Germinal center (tissue), 1 donor: ENCODE data around the gene CCNG2.

Experiments used
- DNase-seq: peaks from one replicate; pipeline ENCODE4 v3.0.0; 2012; ENCODE audit warnings: mixed read lengths, low spot score

CCNG2 gene

DNA sequence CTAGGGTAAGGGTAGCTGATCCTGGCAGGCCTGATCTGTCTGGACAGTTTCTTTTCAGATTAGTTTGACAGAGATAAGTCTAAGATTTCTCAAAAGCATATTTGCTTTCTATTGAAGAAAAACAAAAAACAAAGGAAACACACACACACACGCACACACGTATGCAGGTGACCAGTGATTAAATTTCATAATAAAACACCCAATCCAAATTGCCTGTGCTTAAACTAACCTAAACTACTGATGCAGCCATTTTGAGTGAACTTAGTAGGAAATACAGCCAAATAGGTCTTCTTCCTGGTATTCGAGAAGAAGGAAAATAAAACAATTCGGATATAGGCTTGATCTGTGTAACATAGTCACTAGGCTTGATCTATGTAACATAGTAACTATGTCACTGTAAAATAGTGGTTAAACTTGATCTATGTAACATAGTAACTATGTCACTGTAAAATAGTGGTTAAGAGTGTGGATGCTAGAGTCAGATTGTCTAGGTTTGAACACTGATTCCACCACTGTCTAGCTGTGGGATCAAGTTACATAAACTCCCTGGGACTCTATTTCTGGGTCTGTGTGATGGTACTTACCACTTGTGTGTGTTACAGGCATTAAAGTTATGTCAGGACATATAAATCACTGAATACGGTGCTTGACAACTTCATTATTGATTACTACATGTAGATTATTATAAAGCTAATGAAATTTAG is 9.8 kb upstream of the CCNG2 start:
- DNase-seq, result no peak

DNA sequence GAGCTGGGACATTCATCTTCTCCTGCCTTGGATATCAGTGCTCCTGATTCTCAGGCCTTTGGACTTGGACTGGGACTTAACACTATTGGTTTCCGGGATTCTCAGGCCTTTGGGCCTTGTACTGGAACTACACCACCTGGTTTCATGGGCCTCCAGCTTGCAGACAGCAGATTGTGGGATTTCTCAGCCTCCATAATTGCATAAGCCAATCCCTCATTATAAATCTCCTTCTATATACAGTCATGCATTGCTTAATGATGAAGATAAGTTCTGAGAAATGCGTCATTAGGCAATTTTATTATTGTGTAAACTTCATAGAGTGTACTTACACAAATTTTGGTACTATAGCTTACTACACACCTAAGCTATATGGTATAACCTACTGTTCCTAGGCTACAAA is 8.9 kb upstream of the CCNG2 start:
- no peak for DNase-seq

DNA sequence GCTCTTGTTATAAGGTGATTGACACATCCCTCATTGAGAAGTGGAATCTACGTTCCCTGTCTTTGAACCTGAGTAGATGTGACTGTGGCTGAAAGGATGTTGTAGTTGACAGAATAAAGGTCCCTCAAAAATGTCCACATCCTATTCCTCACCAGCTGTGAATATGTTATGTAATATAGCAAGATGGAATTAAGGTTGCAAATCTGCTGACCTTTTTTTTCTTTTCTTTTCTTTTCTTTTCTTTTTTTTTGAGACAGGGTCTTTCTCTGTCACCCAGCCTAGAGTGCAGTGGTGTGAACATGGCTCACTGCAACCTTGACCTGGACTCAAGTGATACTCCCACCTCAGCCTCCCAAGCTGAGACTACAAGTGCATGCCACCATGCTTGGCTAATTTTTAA is 7.2 kb upstream of the CCNG2 start:
- no peak for DNase-seq

DNA sequence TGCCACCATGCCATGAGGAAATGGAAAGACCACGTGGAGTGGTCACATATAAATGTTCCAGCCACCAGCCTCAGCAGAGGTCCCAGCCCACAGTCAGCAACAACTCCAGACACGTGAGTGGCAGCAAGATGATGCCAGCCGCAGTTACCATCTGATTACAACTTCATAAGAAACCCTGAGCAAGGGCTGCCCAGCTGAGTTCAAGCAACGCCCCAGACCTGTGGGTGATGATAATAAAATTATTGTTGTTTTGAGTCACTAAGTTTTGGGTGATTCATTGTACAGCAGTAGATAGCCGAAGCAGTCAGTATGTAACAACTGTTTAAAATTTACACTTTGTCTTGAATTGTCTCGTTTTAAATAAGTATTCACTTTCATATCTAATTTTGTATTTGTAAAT is 5.8 kb upstream of the CCNG2 start:
- no peak for DNase-seq

DNA sequence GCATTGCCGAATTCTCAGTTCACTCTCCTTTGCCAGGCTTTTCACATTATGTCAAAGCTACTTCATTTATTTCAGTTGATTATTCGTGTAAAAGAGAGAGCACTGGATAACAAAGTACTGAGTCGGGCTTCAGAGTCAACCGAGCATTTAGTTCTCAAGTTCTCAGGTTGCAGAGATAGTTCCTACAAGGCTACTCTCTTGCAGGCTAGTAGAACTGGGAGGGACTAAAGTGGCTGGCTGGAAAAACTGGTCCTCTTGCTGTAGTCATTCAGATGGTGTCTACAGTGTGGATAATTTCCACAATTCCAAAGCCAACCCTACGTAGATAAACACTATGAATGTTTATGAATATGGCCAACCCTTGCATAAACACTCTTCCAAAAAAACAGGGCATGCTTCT is 4.6 kb upstream of the CCNG2 start:
- DNase-seq, result no peak

DNA sequence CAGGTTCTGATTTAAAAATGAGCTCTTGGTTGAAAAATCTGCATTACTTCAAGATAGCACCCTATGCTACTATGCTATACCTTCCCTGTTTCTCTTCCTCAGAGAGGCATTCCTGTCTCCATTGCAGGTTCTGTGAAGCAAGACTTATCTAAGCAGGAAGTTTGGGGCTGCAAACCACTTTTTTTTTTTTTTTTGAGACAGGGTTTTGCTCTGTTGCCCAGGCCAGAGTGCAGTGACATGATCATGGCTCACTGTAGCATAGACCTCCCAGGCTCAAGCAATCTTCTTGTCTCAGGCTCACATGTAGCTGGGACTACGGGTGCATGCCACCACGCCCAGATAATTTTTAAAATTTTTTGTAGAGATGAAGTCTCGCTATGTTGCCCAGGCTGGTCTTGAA is 4.0 kb upstream of the CCNG2 start:
- no peak for DNase-seq

DNA sequence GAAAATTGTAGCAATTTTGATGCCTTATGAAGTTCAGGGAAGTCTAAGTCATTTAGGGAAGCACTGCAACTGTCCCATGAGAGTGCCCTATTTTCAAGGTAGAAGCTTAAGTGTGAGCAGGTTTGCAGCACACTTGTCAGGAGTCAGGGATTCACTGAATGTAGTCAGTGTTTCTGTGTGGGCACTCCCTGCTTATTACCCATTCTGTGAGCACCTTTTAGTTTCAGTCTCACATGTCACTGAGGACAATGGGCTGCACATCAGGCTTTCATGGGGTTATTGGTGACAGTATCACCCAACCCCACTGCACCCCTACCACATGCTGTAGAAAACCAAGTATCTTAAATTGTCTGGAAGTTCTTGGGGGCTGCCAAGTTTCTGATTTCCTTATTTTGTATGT is 2.9 kb upstream of the CCNG2 start:
- DNase-seq, result no peak

DNA sequence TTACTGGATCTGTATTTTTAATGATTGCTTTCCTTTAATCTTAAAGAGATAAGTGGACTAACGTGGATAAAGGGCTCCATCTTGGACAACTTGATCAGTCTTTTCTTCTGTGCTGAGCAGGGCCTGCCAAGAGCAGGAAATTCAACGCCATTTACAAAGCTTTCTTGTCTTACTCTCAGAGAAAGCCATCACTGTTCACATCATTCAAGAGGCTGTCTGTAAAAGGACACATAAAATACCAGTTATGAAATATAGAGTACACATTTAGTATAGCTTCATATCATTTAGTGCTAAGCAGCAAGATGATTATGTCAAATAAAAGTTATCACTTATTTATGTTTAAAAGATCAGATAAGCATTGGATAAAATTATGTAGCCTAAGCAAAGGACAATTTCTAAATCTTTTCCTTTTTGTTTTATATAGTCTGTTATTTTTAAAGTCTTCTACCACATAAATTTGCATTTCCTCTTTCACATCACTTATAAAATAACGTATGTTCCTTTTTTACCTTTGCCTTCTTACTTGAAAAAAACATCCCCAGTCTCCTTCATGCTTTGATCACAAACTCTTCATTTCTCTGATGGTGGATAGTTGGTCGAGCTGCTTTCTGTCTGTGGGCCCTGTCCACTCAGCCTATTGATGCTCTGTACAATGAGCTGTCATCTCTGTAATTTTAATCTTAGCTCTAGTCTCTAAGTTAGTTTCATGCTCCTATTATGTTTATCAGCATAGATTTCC is 2.1 kb upstream of the CCNG2 start:
- DNase-seq, result no peak

DNA sequence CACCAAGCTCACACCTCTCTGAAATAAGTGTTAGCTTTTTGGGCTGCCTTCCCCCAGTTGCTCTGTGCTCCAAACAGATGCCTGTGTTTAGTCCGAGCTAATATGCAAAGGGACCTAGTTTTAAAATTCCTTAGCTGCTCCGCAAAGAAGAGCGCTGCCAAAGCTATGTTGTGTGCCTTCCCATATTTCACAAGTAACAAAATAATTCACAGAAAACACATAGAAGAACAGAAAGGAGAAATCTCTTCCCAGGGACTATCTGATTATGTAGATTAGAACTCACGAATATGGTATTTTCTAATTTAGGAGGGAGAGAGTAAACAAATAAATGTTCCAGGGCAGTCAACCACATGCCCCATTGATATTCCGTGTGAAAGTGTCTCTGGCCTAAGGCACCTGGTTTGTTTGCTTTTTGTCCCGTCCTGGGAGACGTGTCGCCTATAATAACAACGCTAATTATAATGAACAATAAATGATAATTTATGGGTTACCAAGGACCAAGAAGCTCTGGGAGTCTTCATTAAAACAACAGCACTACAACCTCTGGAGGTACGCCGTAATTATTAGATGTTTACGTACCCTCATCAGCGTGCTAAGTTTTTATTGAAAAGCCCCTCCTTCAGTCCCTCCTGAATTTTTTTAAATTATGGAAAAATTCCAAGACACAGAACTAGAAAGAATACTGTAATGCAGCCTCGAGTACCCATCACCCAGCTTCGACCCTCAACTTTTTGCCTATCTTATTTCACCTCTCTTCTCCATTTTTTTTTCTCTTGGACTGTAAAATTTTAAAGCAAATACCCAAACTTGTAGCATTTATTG is 1.2 kb upstream of the CCNG2 start:
- DNase-seq, result no peak

DNA sequence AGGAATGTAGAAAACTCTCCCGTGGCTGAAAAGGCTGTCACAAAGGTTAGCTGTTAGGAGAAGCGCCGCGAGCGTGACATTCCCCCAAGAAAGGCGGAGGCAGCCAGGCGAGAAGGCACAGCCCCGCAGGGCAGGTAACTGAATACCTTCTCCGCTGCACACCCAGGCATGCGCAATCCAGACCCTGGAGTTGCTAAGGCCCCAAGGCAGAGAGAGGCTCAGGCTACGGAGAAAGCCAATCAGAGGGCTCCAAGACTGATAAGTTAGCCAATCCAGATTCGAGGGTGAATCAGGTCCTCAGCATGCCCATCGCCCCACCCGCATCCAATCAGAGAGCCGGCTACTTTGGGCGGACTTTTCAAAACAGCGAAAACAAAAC is 485 bp upstream of the CCNG2 start:
- peak; percentile 100 for DNase-seq

DNA sequence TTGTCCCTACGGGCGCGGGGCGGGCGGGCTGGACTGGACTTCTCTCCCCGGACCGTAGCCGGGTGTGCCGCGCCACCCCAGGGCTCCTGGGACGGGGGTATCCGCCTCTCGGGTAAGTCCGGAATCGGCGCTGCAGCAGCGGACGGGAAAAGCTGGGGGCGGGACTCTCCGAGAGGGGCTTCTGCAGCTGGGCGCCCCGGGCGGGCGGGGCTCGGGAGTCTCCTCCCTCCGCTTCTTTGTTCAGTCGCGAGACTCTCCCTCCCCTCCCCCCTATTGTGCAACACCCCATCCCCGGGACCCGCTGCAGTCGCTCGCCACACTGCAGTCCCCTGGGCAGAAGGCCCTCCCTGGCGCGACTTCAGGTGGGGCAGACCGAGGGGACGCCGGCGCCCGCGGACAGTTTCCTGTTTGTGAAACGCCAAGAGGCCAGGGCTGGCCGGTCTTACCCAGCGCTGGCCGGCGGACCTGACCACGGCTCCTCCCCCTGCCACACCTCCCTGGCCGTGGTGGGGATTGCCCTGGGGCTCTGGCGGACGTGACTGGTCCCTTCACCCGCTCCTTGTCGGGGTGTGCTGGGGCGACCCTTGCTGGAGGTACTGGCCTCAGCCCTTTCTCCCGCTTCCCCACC is 966 bp downstream of the CCNG2 start:
- DNase-seq, result peak; percentile 87

DNA sequence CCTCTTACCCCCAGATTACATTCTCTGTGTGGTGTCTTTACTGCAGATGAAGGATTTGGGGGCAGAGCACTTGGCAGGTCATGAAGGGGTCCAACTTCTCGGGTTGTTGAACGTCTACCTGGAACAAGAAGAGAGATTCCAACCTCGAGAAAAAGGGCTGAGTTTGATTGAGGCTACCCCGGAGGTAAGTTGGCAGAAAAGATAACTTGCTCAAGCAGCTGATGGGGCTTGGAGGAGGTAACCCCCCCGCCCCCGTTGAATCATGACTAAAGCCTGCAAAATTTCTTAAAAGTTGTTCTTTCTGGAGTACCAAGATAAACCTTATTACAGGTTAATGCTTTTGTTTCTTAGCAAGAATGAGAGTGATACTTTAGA is 1.5 kb downstream of the CCNG2 start:
- DNase-seq, result no peak

DNA sequence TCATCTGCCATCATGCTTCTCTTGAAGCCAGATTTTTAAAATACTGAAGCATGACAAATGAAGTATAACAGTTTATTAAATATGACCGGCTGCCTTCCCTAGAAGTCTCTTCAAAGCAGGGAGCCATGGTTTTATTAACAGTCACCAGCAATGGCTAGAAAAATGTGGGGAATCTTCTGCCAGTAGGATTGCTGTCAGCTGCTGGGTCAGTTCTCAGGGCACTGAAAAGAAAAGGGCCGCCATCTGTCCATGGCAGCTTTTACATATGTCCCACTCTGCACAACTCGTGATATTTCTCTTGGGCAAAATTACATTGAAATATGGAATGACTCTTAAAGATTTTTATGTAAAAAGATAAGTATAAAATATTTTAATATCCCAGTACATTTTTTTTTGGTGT is 2.8 kb downstream of the CCNG2 start:
- DNase-seq, result no peak

DNA sequence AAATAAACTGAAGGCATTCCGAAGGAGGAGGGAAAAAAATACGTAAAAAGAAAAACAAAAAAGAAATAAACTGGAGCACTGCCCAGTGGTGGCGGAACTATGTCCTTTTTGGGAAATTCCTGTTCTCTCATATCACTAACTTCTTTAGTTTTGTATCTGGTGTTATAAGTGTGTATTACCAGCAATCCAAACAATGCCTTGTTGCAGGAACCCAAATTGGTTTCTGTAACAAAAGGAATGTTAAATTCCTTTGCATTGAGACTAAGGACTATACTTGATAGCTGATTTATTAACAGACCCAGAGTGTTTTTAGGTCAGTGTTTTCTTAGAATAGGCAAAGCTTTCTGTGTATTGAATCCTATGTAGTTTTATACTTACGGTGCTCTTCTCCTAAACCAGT is 6.6 kb downstream of the CCNG2 start:
- DNase-seq, result no peak

DNA sequence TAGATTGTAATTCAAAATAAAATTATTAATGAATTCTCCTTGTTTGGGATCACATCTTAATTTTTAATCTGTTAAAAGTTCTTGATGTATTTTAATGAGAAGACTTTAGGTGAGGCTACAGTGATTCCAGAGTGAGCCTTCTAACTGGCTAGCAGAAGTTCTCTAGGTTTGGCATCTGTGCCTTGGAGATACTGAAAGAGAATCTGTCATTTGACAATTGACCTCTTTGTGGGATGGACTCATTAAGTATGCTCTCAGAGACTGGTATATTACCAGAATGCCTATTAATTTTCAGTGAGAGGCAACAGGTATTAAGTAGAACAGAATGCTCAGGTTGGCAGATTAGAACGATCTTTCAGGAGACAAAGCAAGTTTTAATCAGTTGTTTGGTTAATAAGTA is 10.2 kb downstream of the CCNG2 start:
- DNase-seq, result no peak

DNA sequence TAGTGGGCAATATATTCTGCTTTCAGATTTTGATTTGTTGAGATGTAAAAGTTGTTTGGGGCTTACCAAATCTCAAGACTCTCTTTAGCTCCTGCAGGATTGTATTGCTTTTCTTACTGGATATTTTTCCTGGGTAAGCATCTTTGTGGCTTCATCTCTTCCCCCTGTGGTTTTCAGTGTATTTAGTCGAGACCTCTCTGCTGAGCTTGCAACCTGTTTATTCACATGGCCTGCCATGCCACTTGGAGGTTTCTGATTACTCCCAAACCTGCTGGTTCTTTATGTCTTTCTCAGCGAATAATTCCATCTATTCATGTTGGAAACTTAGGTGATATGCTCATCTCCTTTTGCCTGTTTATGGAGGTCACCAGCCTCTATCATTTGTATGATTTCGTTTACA is 10.9 kb downstream of the CCNG2 start:
- no peak for DNase-seq

DNA sequence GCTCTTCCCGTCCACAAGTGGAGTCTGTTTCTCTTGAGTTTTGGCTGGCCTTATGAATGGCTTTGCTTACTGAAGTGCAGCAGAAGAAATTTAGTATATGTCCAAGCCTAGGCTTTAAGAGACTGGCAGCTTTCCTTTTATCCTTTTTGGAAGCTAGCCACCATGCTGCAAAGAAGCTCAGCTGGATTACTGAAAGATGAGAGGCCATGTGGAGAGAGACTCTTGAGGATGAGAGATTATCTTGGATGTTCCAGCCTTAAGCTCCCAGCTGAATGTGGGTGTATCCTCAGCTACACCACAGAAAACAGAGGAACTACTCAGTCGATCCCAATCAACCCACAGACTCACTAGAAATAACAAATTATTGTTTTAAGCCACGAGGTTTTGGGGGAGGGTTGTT is 12.5 kb downstream of the CCNG2 start:
- no peak for DNase-seq

DNA sequence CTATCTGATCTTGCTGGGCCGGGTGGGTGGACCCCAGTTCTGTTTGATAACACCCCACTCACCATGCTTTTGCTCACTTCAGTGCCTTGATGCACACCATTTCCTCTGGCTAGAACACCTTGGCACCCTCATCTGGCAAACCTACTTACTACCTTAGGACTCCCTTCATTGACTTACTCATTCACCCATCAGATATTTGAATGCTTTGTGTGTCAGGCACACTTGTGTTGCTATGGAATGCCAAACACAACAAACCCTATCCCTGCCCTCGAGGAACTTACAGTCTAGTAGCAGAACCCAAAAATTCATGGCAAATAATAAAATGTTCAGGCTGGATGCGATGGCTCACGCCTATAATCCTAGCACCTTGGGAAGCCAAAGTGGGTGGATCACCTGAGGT is 13.9 kb downstream of the CCNG2 start:
- DNase-seq, result no peak

DNA sequence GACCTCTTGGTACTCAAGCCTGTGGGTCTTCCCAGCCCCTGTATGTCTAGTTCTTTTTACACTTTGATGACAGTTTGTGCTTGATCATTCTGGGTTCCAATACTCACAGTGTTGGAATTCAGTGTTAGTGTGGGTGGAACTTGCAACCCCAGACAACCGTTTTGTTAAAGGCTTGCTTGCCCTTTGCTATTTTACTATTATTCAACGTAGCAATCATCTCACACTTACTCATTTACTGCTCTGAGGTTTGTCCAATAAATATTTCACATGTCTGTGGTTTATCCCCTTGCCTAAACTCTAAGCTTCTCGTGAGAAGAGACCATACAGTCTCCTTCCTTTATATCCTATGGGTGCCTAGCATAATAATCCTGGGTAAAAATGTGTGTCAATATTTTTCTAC is 15.3 kb downstream of the CCNG2 start:
- no peak for DNase-seq

DNA sequence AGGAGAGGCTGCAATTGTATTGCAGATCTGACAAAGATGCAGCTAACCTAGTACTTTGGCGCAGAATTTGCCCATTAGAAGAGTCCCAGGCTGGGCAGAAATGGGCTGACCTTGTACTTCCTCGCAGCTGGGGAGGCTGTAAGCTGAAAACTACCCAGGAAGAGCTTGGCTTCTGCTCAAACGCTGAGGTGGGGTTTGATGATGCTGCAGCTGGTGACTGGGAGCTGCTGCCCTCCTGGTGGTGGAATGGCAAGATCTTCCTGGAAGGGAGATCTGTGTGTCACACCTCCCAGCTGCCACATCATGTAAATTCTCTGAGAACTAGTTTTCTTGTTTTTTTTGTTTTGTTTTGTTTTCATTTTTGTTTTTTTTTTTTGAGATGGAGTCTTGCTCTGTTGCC is 17.4 kb downstream of the CCNG2 start:
- DNase-seq, result no peak

DNA sequence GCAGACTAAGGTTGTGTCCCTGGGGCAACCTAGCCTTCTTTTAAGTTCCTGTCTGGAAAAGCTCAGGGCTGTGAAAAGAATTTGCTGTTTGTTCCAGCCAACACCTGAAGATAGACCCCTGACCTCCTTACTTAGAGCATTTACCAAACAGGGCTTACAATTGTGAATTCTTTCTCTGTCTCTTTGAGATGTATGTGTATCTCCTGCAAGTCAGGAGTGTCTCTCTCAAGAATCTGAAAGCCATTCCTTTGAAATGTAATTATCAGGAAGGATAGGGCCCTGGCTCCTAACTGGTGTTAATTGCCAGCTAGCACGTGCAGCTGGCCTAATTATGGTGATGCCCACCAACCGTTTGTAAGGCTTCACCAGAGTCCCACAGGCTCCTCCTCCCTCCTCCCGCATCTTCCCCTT is 18.2 kb downstream of the CCNG2 start:
- DNase-seq, result no peak

DNA sequence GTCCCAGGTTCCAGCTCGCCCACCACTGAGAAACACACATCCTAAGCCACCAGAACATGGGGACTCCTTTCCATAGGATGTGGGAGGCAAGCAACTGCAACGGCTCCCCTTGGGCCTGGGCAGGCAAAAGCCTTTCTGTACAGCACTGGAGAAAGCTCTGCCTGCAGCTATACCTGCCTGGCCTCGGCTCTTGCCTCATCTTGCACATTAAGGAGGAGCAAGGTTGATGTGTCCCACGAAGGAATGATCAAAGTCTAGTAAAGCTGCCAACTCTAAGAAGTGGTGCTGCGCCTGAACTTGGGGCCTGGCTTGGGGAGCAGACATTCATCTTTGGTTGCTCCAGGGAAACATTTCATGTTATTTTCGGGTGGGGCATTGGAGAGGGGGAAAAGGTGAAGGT is 19.6 kb downstream of the CCNG2 start:
- no peak for DNase-seq

DNA sequence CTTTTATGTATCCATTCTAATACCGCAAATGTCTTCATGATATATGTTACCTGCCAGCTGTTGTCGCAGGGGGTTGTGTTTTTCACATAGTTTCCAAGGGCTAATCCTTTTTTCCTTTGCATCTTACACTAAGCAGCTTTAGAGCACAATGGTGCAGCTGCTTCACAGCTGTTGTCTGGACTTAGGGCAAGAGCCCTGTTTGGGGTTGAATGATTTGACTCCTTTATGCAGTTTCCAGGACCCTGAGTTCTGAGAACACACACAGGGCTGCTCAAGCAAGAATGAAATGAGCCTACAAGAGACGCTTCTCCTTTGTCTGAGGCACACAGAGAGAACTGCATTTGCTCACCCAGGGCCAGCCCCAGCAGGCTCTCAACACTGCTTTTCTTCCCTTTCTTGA is 20.2 kb downstream of the CCNG2 start:
- DNase-seq, result no peak
